ENCODE measurements around the gene CTNNA1. TPM values are rescaled to one million over a fixed set of nuclear protein-coding genes. Genes with fewer than 3 reads are reported as not detected.

The CTNNA1 gene
- total RNA-seq, 1 donor from 2014 or later = 359 TPM

GRCh38 chr5:138889994-138890393 is 136.8 kb downstream of the CTNNA1 start:
- peaks cover 39% of the 10 kb centered on the region for H4K20me1 ChIP-seq (ENCODE audit: insufficient read depth, low read length)
- Mint-ChIP-seq H3K4me1 (ENCODE audit: low read depth, unreplicated experiment) (no peaks in the 10 kb centered on the region), H3K36me3 (ENCODE audit: low read depth, unreplicated experiment) (peaks cover 25% of the 10 kb centered on the region), H3K27ac (ENCODE audit: unreplicated experiment) (no peak overlapping the region), H3K9me3 (ENCODE audit: unreplicated experiment) (peaks cover 5% of the 10 kb centered on the region), H3K27me3 (ENCODE audit: low read depth, unreplicated experiment) (no peaks in the 10 kb centered on the region), H3K4me3 (ENCODE audit: unreplicated experiment) (no peak overlapping the region)
- H3K9ac ChIP-seq (ENCODE audit: low read length) = no peak overlapping the region
- TF ChIP-seq EZH2 (IDR thresholded peaks at IDR 0.05; ENCODE audit: insufficient read depth, low read length) (no peak), CTCF (IDR thresholded peaks at IDR 0.05; ENCODE audit: insufficient read depth, low read depth, low read length) (no peak)
- no peaks in the 10 kb centered on the region for H3K27me3 ChIP-seq (ENCODE audit: insufficient read depth, low read length)
- FAIRE-seq (no peak), DNase-seq (ENCODE audit: low read depth) (no peak)
- H3K36me3 ChIP-seq (ENCODE audit: insufficient read depth, low read length) = peaks cover 42% of the 10 kb centered on the region
- H3K4me3 ChIP-seq (ENCODE audit: insufficient read depth, low read depth, low read length) = no peak overlapping the region
- no peak overlapping the region for H2AFZ ChIP-seq (ENCODE audit: low read depth, low read length)
- H3K27ac ChIP-seq (ENCODE audit: low read depth, low read length) = no peak overlapping the region
- H3K4me1 ChIP-seq (ENCODE audit: insufficient read depth, low read length) = no peaks in the 10 kb centered on the region
- no peak overlapping the region for H3K4me2 ChIP-seq (ENCODE audit: low read length)
- H3K79me2 ChIP-seq (ENCODE audit: insufficient read depth, low read length) = peaks cover 26% of the 10 kb centered on the region
- H3K9me3 ChIP-seq (ENCODE audit: insufficient read depth, low read depth, low read length) = no peaks in the 10 kb centered on the region

GRCh38 chr5:138890644-138891043 is 137.4 kb downstream of the CTNNA1 start:
- no peak overlapping the region for H3K27ac Mint-ChIP-seq (ENCODE audit: unreplicated experiment)
- Histone ChIP-seq H3K27ac (ENCODE audit: low read depth, low read length) (no peak overlapping the region), H3K9ac (ENCODE audit: low read length) (no peak overlapping the region), H3K36me3 (ENCODE audit: insufficient read depth, low read length) (peaks cover 42% of the 10 kb centered on the region), H3K4me2 (ENCODE audit: low read length) (no peak overlapping the region), H3K4me1 (ENCODE audit: insufficient read depth, low read length) (no peaks in the 10 kb centered on the region), H3K79me2 (ENCODE audit: insufficient read depth, low read length) (peaks cover 21% of the 10 kb centered on the region), H3K27me3 (ENCODE audit: insufficient read depth, low read length) (no peaks in the 10 kb centered on the region), H3K4me3 (ENCODE audit: insufficient read depth, low read depth, low read length) (no peak overlapping the region), H4K20me1 (ENCODE audit: insufficient read depth, low read length) (peaks cover 39% of the 10 kb centered on the region), H2AFZ (ENCODE audit: low read depth, low read length) (no peak overlapping the region), H3K9me3 (ENCODE audit: insufficient read depth, low read depth, low read length) (no peaks in the 10 kb centered on the region)
- no peak for FAIRE-seq
- no peak for TF ChIP-seq EZH2 (IDR thresholded peaks at IDR 0.05; ENCODE audit: insufficient read depth, low read length)
- TF ChIP-seq CTCF (IDR thresholded peaks at IDR 0.05; ENCODE audit: insufficient read depth, low read depth, low read length) = no peak
- H3K4me1 Mint-ChIP-seq (ENCODE audit: low read depth, unreplicated experiment) = no peaks in the 10 kb centered on the region
- peaks cover 26% of the 10 kb centered on the region for H3K36me3 Mint-ChIP-seq (ENCODE audit: low read depth, unreplicated experiment)
- DNase-seq (ENCODE audit: low read depth) = peak; percentile 13
- H3K9me3 Mint-ChIP-seq (ENCODE audit: unreplicated experiment) = peaks cover 5% of the 10 kb centered on the region
- no peak overlapping the region for H3K4me3 Mint-ChIP-seq (ENCODE audit: unreplicated experiment)
- no peaks in the 10 kb centered on the region for H3K27me3 Mint-ChIP-seq (ENCODE audit: low read depth, unreplicated experiment)

- no peaks in the 10 kb centered on the region for H3K27me3 Mint-ChIP-seq (ENCODE audit: low read depth, unreplicated experiment)
- peaks cover 19% of the 10 kb centered on the region for H3K4me1 Mint-ChIP-seq (ENCODE audit: low read depth, unreplicated experiment)
- Histone ChIP-seq H3K79me2 (ENCODE audit: insufficient read depth, low read length) (peaks cover 25% of the 10 kb centered on the region), H4K20me1 (ENCODE audit: insufficient read depth, low read length) (peaks cover 33% of the 10 kb centered on the region), H2AFZ (ENCODE audit: low read depth, low read length) (no peak overlapping the region), H3K27me3 (ENCODE audit: insufficient read depth, low read length) (no peaks in the 10 kb centered on the region), H3K4me1 (ENCODE audit: insufficient read depth, low read length) (peaks cover 16% of the 10 kb centered on the region), H3K4me2 (ENCODE audit: low read length) (no peak overlapping the region), H3K9ac (ENCODE audit: low read length) (no peak overlapping the region), H3K9me3 (ENCODE audit: insufficient read depth, low read depth, low read length) (no peaks in the 10 kb centered on the region), H3K27ac (ENCODE audit: low read depth, low read length) (no peak overlapping the region), H3K4me3 (ENCODE audit: insufficient read depth, low read depth, low read length) (no peak overlapping the region), H3K36me3 (ENCODE audit: insufficient read depth, low read length) (peaks cover 4% of the 10 kb centered on the region)
- no peak for FAIRE-seq
- H3K4me3 Mint-ChIP-seq (ENCODE audit: unreplicated experiment) = no peak overlapping the region
- DNase-seq (ENCODE audit: low read depth) = no peak
- no peaks in the 10 kb centered on the region for H3K9me3 Mint-ChIP-seq (ENCODE audit: unreplicated experiment)
- TF ChIP-seq EZH2 (IDR thresholded peaks at IDR 0.05; ENCODE audit: insufficient read depth, low read length) (no peak), CTCF (IDR thresholded peaks at IDR 0.05; ENCODE audit: insufficient read depth, low read depth, low read length) (no peak)
- peaks cover 19% of the 10 kb centered on the region for H3K36me3 Mint-ChIP-seq (ENCODE audit: low read depth, unreplicated experiment)
- H3K27ac Mint-ChIP-seq (ENCODE audit: unreplicated experiment) = no peak overlapping the region
These were observed 142.7 kb downstream of the CTNNA1 start for GRCh38 chr5:138895918-138896317.

All from astrocyte (in vitro differentiated cells and primary cell).